Transverse colon (tissue), 4 donors: ENCODE measurements around the gene UAP1L1. TPM values are rescaled to one million over a fixed set of nuclear protein-coding genes. Genes with fewer than 3 reads are reported as not detected.
"Not testable (repeated sequence)": the region's sequence is repeated elsewhere in the genome, so short reads cannot be mapped to it uniquely, and the experiment has no call there.

ENCODE experiments used
- DNase-seq: peaks from one replicate; pipeline ENCODE4 v3.0.0-alpha.2; 2019
- H3K27ac ChIP-seq, 4 donors: fragments of 200-600 bp; sonication (generic); 2 replicates each; pipeline ENCODE4 v1.5.1; 2016 to 2018; ENCODE audit warnings: inconsistent platforms in 4 of 4
- H3K27me3 ChIP-seq: fragments of 200-600 bp; sonication (generic); 2 replicates; pipeline ENCODE4 v1.5.1; 2017; ENCODE audit warnings: inconsistent platforms
- H3K36me3 ChIP-seq, 4 donors: fragments of 200-600 bp; sonication (generic); 2 replicates each; pipeline ENCODE4 v1.5.1; 2017 to 2019; ENCODE audit warnings: inconsistent platforms in 4 of 4
- H3K4me1 ChIP-seq, 4 donors: fragments of 200-600 bp; sonication (generic); 2 replicates each; pipeline ENCODE4 v1.5.1; 2017 to 2020; ENCODE audit warnings: inconsistent platforms in 4 of 4
- H3K4me3 ChIP-seq, 4 donors: fragments of 200-600 bp; sonication (generic); 1 replicate in 1 of 4; 2 replicates in 3 of 4; pipeline versions ENCODE4 v1.5.1 to v1.6.1; 2017 to 2019; ENCODE audit warnings: inconsistent platforms in 4 of 4
- H3K9me3 ChIP-seq, 2 donors: fragments of 200-600 bp; sonication (generic); 2 replicates each; pipeline ENCODE4 v1.5.1; 2017 to 2019; ENCODE audit warnings: inconsistent platforms in 2 of 2
- CTCF ChIP-seq, 5 experiments: fragments of 200-600 bp in 3 of 5; fragments of 450-650 bp in 2 of 5; sonication (generic) in 3 of 5; IDR thresholded peaks; 1 replicate in 2 of 5; 2 replicates in 3 of 5; pipeline ENCODE4 v1.5.1; 2016 to 2017; ENCODE audit warnings: antibody characterized with exemption in 5 of 5, inconsistent platforms in 3 of 5, mild to moderate bottlenecking in 2 of 5, moderate library complexity in 1 of 5
- EP300 ChIP-seq: sonication (generic); formaldehyde crosslinking; IDR thresholded peaks from one replicate; pipeline ENCODE4 v1.6.1; 2017; ENCODE audit warnings: antibody characterized with exemption, low read depth
- POLR2A ChIP-seq: fragments of 450-650 bp; IDR thresholded peaks from one replicate; pipeline ENCODE4 v1.6.1; 2016; ENCODE audit warnings: antibody characterized with exemption, mild to moderate bottlenecking, moderate library complexity
- POLR2AphosphoS5 ChIP-seq, 3 donors: sonication (generic); formaldehyde crosslinking; IDR thresholded peaks; one replicate each; pipeline ENCODE4 v1.6.1; 2016; ENCODE audit warnings: antibody characterized with exemption in 3 of 3
- WGBS, 2 donors: methylation state at CpG; one replicate each; pipeline ENCODE4 v1.1.5; 2018; ENCODE audit warnings: low coverage in 1 of 2; 5-methylcytosine and 5-hydroxymethylcytosine counted together
- in situ Hi-C, 4 donors: fragments of 200-750 bp; cut with MboI; loops; one replicate each; pipeline versions ENCODE4 v1.15.0 to v1.15.1; 2017; ENCODE audit warnings: low sequenced_read_pairs in 3 of 4, low pct_ligation_motif_present in 1 of 4, low pct_unique_long_range_greater_than_20kb in 1 of 4
- intact Hi-C: fragments of 100-400 bp; cut with DNase I; formaldehyde crosslinking; loops from one replicate; pipeline ENCODE4 v1.15.1; 2023; ENCODE audit warnings: low total_unique reads
- total RNA-seq, 4 donors: library from RNA; depleted of rRNA; stranded (reverse); fragments of >200 nt; gene quantifications; one replicate each; pipeline ENCODE4 v1.1.0, GENCODE V29; 2016

The UAP1L1 gene
- total RNA-seq, 4 donors from 2014 or later = 6.4 to 28.8 (median 11.7) TPM

- WGBS, 2 donors = 67 to 80% methylated on average over 2 to 11 of the region's 15 CpGs
- in situ Hi-C loops = loop anchor here in 3 of 4 donors (10.0 to 25.0 kb wide), 2 partner anchors 243 to 245 kb away; partner anchors contain the start of genes CCDC183 (in 2 of the 3) and TMEM141 (in 2 of the 3)
- no peaks in the 10 kb centered on the region for H3K9me3 ChIP-seq
- no peak for DNase-seq
- H3K36me3 ChIP-seq = no peaks in the 10 kb centered on the region
- intact Hi-C loops = loop anchor here (5.0 kb wide), 1 partner anchor 83 kb away; the partner anchor contains the start of gene C8G
- H3K4me3 ChIP-seq = no peak overlapping the region
- TF ChIP-seq POLR2AphosphoS5 (IDR thresholded peaks at IDR 0.05) = no peak
- no peak for TF ChIP-seq POLR2A
- TF ChIP-seq EP300 = no peak
- TF ChIP-seq CTCF (IDR thresholded peaks at IDR 0.05) = no peak
- H3K4me1 ChIP-seq = peaks cover 22 to 62% (median 46%) of the 10 kb centered on the region in 4 donors
- no peak overlapping the region for H3K27ac ChIP-seq
- H3K27me3 ChIP-seq = no peaks in the 10 kb centered on the region
Observed at GRCh38 chr9:137030006-137030405, 47.3 kb upstream of the UAP1L1 start.

- Histone ChIP-seq H3K9me3 (no peaks in the 10 kb centered on the region), H3K4me3 (no peak overlapping the region), H3K27ac (no peak overlapping the region), H3K4me1 (peaks cover 23 to 65% (median 48%) of the 10 kb centered on the region in 4 donors), H3K27me3 (no peaks in the 10 kb centered on the region), H3K36me3 (no peaks in the 10 kb centered on the region)
- intact Hi-C loops (loop anchor here (5.0 kb wide), 1 partner anchor 84 kb away; the partner anchor contains the start of gene C8G), in situ Hi-C loops (loop anchor here in 3 of 4 donors (10.0 to 25.0 kb wide), 2 partner anchors 244 to 246 kb away; partner anchors contain the start of genes CCDC183 (in 2 of the 3) and TMEM141 (in 2 of the 3))
- WGBS, 2 donors = 60 to 74% methylated on average over 1 to 51 of the region's 65 CpGs
- no peak for TF ChIP-seq CTCF (IDR thresholded peaks at IDR 0.05)
- no peak for TF ChIP-seq POLR2A
- TF ChIP-seq POLR2AphosphoS5 (IDR thresholded peaks at IDR 0.05) = no peak
- TF ChIP-seq EP300 = no peak
- no peak for DNase-seq
Observed at GRCh38 chr9:137030538-137031527, 46.5 kb upstream of the UAP1L1 start.

GRCh38 chr9:137031904-137032640 is 45.2 kb upstream of the UAP1L1 start, which contains the start of gene FUT7:
FUT7 (minus strand) TSS chr9:137032088; CDS start chr9:137031991, 97 bp downstream.
- H3K36me3 ChIP-seq = no peaks in the 10 kb centered on the region
- intact Hi-C loops = loop anchor here (5.0 kb wide), 1 partner anchor 85 kb away; the partner anchor contains the start of gene C8G
- peaks cover 21 to 53% (median 39%) of the 10 kb centered on the region in 4 donors for H3K4me1 ChIP-seq
- no peaks in the 10 kb centered on the region for H3K9me3 ChIP-seq
- DNase-seq = no peak
- TF ChIP-seq EP300 (no peak), POLR2A (no peak)
- no peak within 1 kb of the TSS for H3K4me3 ChIP-seq
- no peak within 1 kb of the TSS for H3K27ac ChIP-seq
- H3K27me3 ChIP-seq = no peaks in the 10 kb centered on the region
- 40% methylated on average over 15 of the region's 16 CpGs; no CpG with 5 or more reads in 1 of the 2 donors for WGBS, 2 donors
- in situ Hi-C loops = loop anchor here in 3 of 4 donors (10.0 to 25.0 kb wide), 2 partner anchors 245 to 247 kb away; partner anchors contain the start of genes CCDC183 (in 2 of the 3) and TMEM141 (in 2 of the 3)

GRCh38 chr9:137032858-137033257 is 44.5 kb upstream of the UAP1L1 start:
- Histone ChIP-seq H3K4me3 (no peak overlapping the region), H3K9me3 (no peaks in the 10 kb centered on the region), H3K36me3 (no peaks in the 10 kb centered on the region), H3K27me3 (no peaks in the 10 kb centered on the region), H3K4me1 (peaks cover 15 to 47% (median 32%) of the 10 kb centered on the region in 4 donors), H3K27ac (no peak overlapping the region)
- intact Hi-C loops (loop anchor here (5.0 kb wide), 1 partner anchor 86 kb away; the partner anchor contains the start of gene C8G), in situ Hi-C loops (loop anchor here in 3 of 4 donors (10.0 to 25.0 kb wide), 2 partner anchors 246 to 248 kb away; partner anchors contain the start of genes CCDC183 (in 2 of the 3) and TMEM141 (in 2 of the 3))
- no peak for TF ChIP-seq POLR2A
- TF ChIP-seq POLR2AphosphoS5 (IDR thresholded peaks at IDR 0.05) = no peak
- TF ChIP-seq CTCF (IDR thresholded peaks at IDR 0.05) = no peak
- 75% methylated on average over 10 of the region's 10 CpGs; no CpG with 5 or more reads in 1 of the 2 donors for WGBS, 2 donors
- DNase-seq = no peak

- WGBS, 2 donors = 92 to 95% methylated on average over 4 to 5 of the region's 5 CpGs
- H3K36me3 ChIP-seq, H3K4me3 ChIP-seq, H3K27me3 ChIP-seq, DNase-seq, H3K9me3 ChIP-seq: not testable (repeated sequence)
- in situ Hi-C loops = loop anchor here in 3 of 4 donors (10.0 to 25.0 kb wide), 2 partner anchors 246 to 249 kb away; partner anchors contain the start of genes CCDC183 (in 2 of the 3) and TMEM141 (in 2 of the 3)
- intact Hi-C loops = loop anchor here (5.0 kb wide), 1 partner anchor 86 kb away; the partner anchor contains the start of gene C8G
- peaks cover 15 to 45% (median 31%) of the 10 kb centered on the region in 4 donors for H3K4me1 ChIP-seq
- peak overlapping the region in 1 of 4 donors; percentile 5 for H3K27ac ChIP-seq
Observed at GRCh38 chr9:137033481-137033880, 43.8 kb upstream of the UAP1L1 start.
